Measurements from ENCODE around the gene RTEL1.

DNA sequence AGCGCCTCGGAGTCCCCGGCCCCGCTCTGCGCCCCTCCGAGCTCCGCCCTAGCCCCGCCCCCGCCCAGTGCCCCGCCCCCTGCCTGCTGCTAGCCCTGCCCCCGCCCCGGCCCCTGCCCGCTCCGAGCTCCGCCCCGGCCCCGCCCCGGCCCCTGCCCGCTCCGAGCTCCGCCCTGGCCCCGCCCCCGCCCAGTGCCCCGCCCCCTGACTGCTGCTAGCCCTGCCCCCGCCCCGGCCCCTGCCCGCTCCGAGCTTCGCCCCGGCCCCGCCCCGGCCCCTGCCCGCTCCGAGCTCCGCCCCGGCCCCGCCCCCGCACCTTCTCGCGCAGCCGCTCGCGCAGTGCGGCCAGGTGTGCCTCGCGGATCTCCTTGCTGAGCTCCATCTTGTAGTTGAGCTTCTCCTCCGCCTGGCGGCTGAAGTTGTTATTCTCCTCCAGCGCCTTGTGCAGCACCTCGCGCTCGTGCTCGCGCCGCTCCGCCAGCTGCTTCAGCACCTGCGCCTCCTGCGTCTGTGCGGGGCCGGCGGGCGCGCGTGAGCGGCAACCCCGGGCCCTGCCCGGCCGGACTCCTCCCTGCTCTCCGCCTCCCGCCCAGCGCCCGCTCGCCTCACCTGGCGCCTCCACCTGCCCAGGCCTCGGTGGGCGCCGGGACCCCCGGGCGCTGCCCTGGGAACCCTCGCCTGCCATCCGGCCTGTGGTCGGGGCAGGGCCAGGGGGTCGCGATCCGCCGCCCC lies 16.2 kb upstream of the RTEL1 start:
- TF ChIP-seq, protein P1, sequence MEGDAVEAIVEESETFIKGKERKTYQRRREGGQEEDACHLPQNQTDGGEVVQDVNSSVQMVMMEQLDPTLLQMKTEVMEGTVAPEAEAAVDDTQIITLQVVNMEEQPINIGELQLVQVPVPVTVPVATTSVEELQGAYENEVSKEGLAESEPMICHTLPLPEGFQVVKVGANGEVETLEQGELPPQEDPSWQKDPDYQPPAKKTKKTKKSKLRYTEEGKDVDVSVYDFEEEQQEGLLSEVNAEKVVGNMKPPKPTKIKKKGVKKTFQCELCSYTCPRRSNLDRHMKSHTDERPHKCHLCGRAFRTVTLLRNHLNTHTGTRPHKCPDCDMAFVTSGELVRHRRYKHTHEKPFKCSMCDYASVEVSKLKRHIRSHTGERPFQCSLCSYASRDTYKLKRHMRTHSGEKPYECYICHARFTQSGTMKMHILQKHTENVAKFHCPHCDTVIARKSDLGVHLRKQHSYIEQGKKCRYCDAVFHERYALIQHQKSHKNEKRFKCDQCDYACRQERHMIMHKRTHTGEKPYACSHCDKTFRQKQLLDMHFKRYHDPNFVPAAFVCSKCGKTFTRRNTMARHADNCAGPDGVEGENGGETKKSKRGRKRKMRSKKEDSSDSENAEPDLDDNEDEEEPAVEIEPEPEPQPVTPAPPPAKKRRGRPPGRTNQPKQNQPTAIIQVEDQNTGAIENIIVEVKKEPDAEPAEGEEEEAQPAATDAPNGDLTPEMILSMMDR (conservative IDR thresholded peaks at IDR 0.05 in 1 of 2, IDR thresholded peaks at IDR 0.05 in 1 of 2; ENCODE audit: extremely low read depth in 1 of 2, insufficient read depth in 1 of 2, low read depth in 1 of 2, low read length in 2 of 2), result peak; percentile 29 to 54
- no peak for TF ChIP-seq EZH2 (IDR thresholded peaks at IDR 0.05; ENCODE audit: borderline replicate concordance, low read length)
